GOT3 (cell line): Measurements from ENCODE around the gene RPAIN.
"Not testable (repeated sequence)": the region's sequence is repeated elsewhere in the genome, so short reads cannot be mapped to it uniquely, and the experiment has no call there.

Experiments used
- DNase-seq: peaks from one replicate; lab custom pipeline; 2025; ENCODE audit warnings: mixed read lengths; lab: John Stamatoyannopoulos, UW

The RPAIN gene

GRCh38 chr17:5430413-5430999 lies 10.5 kb downstream of the RPAIN start:
- DNase-seq = no peak

- DNase-seq = not testable (repeated sequence)
These were observed 11.3 kb downstream of the RPAIN start for GRCh38 chr17:5431234-5431633.

GRCh38 chr17:5431949-5432556 lies 12.1 kb downstream of the RPAIN start:
- no peak for DNase-seq

- no peak for DNase-seq
These were observed 15.0 kb downstream of the RPAIN start for GRCh38 chr17:5434984-5435383.

GRCh38 chr17:5435781-5436315 lies 15.9 kb downstream of the RPAIN start:
- not testable (repeated sequence) for DNase-seq

- DNase-seq = no peak
These were observed 17.8 kb downstream of the RPAIN start for GRCh38 chr17:5437721-5438317.

- DNase-seq = peak; percentile 84
These were observed 18.9 kb downstream of the RPAIN start, which contains the start of gene C1QBP for GRCh38 chr17:5438716-5439445. TSS of gene C1QBP (minus strand) at chr17:5439155. CDS start at chr17:5439073, 82 bp downstream.

GRCh38 chr17:5439446-5439764 lies 19.4 kb downstream of the RPAIN start:
- no peak for DNase-seq

GRCh38 chr17:5443728-5444127 lies 23.7 kb downstream of the RPAIN start:
- no peak for DNase-seq

- DNase-seq = no peak
These were observed 24.2 kb downstream of the RPAIN start for GRCh38 chr17:5444209-5444608.

GRCh38 chr17:5446786-5447185 lies 26.8 kb downstream of the RPAIN start:
- no peak for DNase-seq

GRCh38 chr17:5464717-5465507 lies 44.9 kb downstream of the RPAIN start:
- DNase-seq = no peak

- no peak for DNase-seq
These were observed 46.3 kb downstream of the RPAIN start for GRCh38 chr17:5466295-5466694.

- no peak for DNase-seq
These were observed 47.4 kb downstream of the RPAIN start for GRCh38 chr17:5467416-5467815.

GRCh38 chr17:5468075-5468473 lies 48.1 kb downstream of the RPAIN start:
- no peak for DNase-seq

GRCh38 chr17:5472511-5472910 lies 52.5 kb downstream of the RPAIN start:
- DNase-seq = no peak

GRCh38 chr17:5473906-5474305 lies 53.9 kb downstream of the RPAIN start:
- no peak for DNase-seq

- DNase-seq = no peak
These were observed 59.0 kb downstream of the RPAIN start for GRCh38 chr17:5478992-5479391.

GRCh38 chr17:5480962-5481361 lies 61.0 kb downstream of the RPAIN start:
- DNase-seq = no peak

GRCh38 chr17:5481451-5481850 lies 61.5 kb downstream of the RPAIN start:
- DNase-seq = no peak
